HG02759 (cell line): Measurements from ENCODE around the gene IL6R.
"Not testable (repeated sequence)": the region's sequence is repeated elsewhere in the genome, so short reads cannot be mapped to it uniquely, and the experiment has no call there.

Experiments
- ATAC-seq: cut with Tn5 transposase; IDR thresholded peaks from one replicate; pipeline ENCODE4 v1.9.1; 2021; ENCODE audit warnings: mild to moderate bottlenecking, moderate library complexity; ENCODE audit not compliant: unreplicated experiment

IL6R gene

DNA sequence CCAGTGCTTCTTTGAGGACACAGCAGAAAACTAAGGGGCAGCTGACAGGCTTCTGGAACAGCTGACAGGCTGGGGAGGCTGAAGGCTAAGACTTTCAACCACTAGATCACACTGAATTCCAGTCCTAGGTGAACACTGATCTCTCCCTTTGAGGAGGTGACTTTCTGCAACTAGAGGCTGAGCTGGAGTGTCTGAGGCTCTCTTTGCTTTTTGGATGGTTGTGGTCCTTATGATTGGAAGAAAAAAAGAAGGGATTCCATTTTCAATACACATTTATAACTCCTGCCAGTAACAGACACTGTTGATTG, 1.4 kb downstream of the IL6R start:
- ATAC-seq, result no peak

- no peak for ATAC-seq
Measured at GRCh38 chr1:154406886-154407197, 1.7 kb downstream of the IL6R start.

- ATAC-seq, result no peak
Measured at GRCh38 chr1:154407198-154408091, 2.3 kb downstream of the IL6R start.

- ATAC-seq, result no peak
Measured at GRCh38 chr1:154408174-154408777, 3.1 kb downstream of the IL6R start.

DNA sequence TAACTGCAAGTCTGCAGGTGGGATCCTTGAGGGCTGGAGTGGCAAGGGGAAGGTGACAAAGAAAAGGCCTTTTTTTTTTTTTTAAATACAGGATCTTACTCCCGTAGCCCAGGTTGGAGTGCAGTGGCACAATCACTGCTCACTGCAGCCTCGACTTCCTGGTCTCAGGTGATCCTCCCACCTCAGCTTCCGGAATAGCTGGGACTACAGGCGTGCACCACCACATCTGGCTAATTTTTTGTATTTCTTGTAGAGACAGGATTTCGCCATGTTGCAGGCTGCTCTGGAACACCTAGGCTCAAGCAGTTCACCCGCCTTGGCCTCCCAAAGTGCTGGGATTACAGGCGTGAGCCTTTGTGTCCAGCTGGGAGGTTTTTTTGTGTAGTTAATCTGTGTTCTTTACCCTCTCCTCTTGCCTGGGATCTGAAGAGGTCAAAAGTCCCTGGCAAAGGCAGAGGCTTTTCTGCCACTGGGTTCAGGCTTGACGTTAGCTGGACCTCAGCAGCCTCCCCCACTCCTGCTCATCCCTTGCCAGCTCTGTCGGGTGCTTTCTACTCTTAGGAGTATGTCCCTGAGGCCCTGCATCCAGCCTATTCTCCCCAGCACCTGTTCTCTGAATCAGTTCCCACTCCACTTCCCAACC, 5.2 kb downstream of the IL6R start:
- ATAC-seq, result no peak

GRCh38 chr1:154411525-154411924, 6.4 kb downstream of the IL6R start:
- ATAC-seq, result no peak

DNA sequence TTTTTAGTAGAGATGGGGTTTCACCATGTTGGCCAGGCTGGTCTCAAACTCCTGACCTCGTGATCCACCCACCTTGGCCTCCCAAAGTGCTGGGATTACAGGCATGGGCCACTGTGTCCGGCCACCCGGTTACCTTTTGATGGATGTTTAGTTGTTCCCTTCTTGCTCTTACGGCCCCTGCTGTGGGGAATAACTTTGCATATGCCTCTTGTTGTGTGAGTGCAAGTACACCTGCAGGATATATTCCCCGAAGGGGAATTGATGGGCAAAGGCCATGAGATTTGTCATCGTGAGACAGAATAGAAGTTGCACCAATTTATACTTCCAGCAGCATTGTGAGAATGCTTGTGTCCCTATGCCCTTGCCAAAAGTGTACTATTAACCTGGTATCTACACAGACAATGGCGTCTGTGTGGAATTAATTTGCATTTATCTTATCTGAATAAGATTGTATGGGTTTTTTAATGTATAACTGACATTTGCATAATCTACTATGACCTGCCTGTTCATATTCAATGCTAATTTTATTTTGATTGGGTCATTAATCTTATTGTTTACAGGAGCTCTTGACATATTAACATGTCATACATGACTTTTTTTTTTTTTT, 8.1 kb downstream of the IL6R start:
- ATAC-seq, result no peak

GRCh38 chr1:154414606-154415005, 9.5 kb downstream of the IL6R start:
- no peak for ATAC-seq

DNA sequence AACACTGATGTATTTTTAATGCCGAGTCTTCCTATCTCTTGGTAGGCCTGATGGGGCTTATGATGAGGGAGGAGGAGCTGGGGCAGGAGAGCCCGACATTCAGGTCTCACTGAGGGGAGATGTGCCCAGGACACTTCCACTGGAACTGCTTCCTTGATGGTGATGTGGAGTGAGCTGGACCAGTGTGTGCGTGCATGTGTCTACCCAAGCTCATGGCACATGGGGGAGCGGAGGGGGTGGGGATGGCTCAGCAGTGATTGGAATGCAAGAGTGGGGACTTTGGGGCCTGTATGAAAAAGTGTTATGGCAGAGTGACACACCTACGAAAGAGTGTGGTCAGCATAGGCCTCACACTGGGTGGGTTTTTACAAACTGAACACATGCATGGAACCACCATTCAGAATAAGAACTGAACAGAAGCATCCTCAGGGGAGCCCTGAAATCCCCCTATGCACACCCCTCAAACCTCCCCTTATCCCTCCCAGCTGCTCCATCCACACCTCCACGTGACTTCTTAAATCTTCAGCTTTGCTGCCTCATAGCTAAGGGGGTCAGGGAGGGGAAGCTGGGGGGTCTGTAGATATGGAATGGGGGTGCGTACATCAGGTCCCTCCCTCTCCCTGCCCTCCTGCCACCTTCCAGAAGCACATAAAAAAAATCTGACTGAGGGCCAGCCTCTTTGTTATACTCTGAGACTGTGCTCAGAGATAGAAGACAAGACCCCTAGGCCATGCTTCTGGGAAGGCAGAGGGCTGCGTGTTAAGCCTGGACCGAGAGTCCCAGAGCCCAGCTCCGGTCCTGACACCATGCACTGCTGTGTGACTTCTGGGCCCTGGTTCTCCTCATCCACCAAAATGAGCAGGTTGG, 11.6 kb downstream of the IL6R start:
- ATAC-seq, result no peak

DNA sequence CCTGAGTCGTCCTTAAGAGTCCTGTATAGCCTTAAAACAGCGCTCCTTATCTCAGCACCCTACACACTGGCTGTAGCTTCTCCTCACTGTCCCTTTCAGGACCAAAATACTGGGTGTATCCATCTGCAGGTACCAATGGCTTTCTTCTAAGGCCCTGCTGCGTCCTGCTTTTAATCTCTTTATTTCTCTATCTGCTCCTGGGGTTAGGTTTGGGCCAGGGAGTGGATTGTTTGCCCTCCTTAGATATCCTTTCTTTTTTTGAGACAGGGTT, 12.1 kb downstream of the IL6R start:
- no peak for ATAC-seq

- ATAC-seq, result no peak
Measured at GRCh38 chr1:154418062-154418921, 13.1 kb downstream of the IL6R start.

DNA sequence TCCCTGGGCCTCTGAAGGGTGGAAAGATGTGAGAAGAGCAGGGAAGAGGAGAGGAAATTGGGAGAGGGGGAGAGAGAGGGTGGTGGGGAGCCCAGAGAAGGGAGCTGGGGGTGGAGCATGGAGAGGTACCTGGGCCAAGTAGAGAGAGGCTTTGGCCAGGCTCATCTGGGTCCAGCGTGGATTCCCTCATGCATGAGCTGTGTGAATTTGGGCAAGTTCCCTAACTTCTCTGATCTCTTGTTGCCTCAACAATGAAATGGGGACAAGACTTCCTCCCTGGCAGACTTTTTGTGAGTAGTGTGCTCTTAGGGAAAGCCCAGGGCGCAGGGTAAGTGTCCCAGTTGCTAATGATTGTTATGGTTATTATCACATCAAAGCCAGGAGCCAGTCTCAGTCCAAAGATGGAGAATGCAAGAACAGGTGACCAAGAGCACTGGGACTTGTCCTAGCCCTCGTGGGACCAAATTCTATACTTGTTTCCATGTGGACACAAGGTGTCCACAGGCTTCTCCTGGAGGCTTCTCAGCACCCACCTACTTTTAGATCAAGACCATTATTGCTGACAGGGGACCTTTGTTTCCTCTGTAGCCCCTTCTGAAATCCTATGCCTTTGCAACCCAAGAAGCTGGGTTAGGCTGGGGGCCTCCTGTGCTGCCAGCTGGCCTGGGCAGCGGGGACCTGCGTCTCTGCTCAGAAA, 13.9 kb downstream of the IL6R start:
- ATAC-seq, result no peak

DNA sequence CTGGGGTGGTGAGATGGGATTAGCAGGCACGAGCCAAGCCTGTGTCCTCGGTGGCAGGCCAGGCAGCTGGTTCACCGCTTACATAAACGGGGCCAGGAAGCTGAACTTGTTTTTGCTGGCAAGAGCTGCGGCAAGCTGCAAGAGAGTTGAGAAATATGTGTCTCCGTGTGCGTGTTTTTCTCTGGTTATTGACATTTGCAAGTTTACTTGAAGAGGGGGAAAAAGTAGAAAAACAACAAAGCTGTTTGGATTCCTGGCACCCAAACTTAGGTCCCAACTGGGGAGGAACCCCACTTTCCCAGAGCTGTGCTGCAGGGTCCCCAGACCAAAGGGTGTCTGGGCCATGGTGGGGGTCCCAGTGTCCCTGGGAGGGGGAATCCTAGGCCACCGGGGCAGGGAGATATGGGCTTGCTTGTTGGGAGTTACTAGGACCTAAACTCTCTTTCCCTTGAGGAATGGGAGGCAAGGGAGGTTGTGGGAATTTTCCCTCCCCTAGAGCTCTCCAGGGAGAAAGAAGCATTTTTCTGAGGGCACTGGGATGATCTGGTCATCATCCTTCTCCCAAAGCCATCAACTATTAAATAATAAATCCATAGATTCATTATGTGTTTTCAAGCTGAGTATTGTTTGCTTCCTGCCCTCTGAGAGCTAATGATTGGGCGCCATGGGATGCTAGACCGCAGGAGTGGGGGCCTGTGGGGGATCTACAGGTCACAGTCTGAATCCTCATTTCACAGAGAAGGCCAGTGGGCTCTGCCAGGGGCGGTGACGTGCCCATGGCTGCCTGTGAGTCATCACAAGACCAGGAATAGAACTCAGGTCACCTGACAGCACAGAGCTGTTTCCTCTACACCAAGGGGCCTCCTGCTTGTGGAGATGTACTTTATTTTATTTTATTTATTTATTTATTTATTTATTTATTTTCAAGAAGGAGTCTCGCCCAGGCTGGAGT, 14.8 kb downstream of the IL6R start:
- no peak for ATAC-seq

GRCh38 chr1:154420961-154421924, 16.1 kb downstream of the IL6R start:
- no peak for ATAC-seq

- ATAC-seq, result not testable (repeated sequence)
Measured at GRCh38 chr1:154422049-154422448, 16.9 kb downstream of the IL6R start.

DNA sequence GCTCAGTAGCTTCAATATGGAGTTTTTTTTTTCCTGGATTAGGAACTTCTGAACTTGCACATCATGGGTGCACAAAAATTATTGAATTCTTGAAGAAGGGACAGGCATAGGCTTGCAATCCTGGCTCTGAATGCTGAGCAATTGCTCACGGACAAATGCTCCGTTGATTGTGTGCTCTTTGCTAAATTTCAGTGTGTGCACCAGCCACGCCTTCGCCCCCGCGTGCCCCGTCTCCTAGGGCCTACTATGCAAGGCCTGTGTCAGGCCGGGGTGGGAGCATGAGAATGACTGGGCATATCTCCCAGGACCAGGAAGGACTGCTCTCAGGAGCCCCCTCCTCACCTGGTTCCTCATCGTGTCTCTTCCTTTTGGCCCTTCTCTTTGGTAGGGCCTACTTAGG, 17.4 kb downstream of the IL6R start:
- ATAC-seq, result no peak

- ATAC-seq, result no peak
Measured at GRCh38 chr1:154423304-154423987, 18.3 kb downstream of the IL6R start.
